Osteoblast (primary cell): ENCODE data around the gene ASCC1. TPM values are rescaled to one million over a fixed set of nuclear protein-coding genes. Genes with fewer than 3 reads are reported as not detected.
"Not testable (repeated sequence)": the region's sequence is repeated elsewhere in the genome, so short reads cannot be mapped to it uniquely, and the experiment has no call there.

Experiments used
- DNase-seq: peaks from one replicate; pipeline ENCODE4 v3.0.0; 2011; ENCODE audit warnings: low spot score, mixed read lengths; ENCODE audit not compliant: insufficient read length; ENCODE audit errors: missing footprints
- H2AFZ ChIP-seq: 2 replicates; pipeline ENCODE4 v1.6.0; 2011; ENCODE audit warnings: mild to moderate bottlenecking, low read length
- H3K27ac ChIP-seq: 2 replicates; pipeline ENCODE4 v1.5.1; 2011; ENCODE audit warnings: mild to moderate bottlenecking, low read depth, low read length, moderate library complexity
- H3K27me3 ChIP-seq: 2 replicates; pipeline ENCODE4 v1.6.0; 2012; ENCODE audit warnings: mild to moderate bottlenecking, control low read depth, inconsistent platforms, low read length, moderate library complexity; ENCODE audit not compliant: insufficient read depth
- H3K36me3 ChIP-seq: 2 replicates; pipeline ENCODE4 v1.5.1; 2011; ENCODE audit warnings: mild to moderate bottlenecking, low read length, control low read depth, moderate library complexity; ENCODE audit not compliant: insufficient read depth
- H3K4me1 ChIP-seq: 2 replicates; pipeline ENCODE4 v1.5.1; 2011; ENCODE audit warnings: mild to moderate bottlenecking, low read length, control low read depth, moderate library complexity; ENCODE audit not compliant: insufficient read depth
- H3K4me2 ChIP-seq: 2 replicates; pipeline ENCODE4 v1.6.0; 2011; ENCODE audit warnings: mild to moderate bottlenecking, low read length; ENCODE audit not compliant: insufficient read depth
- H3K4me3 ChIP-seq: fragments of 200-600 bp; sonication (generic); 3 replicates; pipeline ENCODE4 v1.5.1; 2012; ENCODE audit warnings: mild to moderate bottlenecking, low read length, inconsistent platforms; ENCODE audit not compliant: insufficient read depth
- H3K79me2 ChIP-seq: 2 replicates; pipeline ENCODE4 v1.6.0; 2012; ENCODE audit warnings: mild to moderate bottlenecking, low read length, control low read depth, inconsistent platforms; ENCODE audit not compliant: insufficient read depth
- H3K9me3 ChIP-seq: 2 replicates; pipeline ENCODE4 v1.5.1; 2011; ENCODE audit warnings: low read depth, low read length, control low read depth
- H4K20me1 ChIP-seq: 2 replicates; pipeline ENCODE4 v1.6.0; 2012; ENCODE audit warnings: mild to moderate bottlenecking, low read length, control low read depth; ENCODE audit not compliant: insufficient read depth
- total RNA-seq: library from RNA; depleted of rRNA; stranded (reverse); fragments of >200 nt; gene quantifications from 2 replicates; pipeline ENCODE4 v1.2.3, GENCODE V29; 2012
- TF ChIP-seq, protein P1 (sequence below): IDR thresholded peaks from 2 replicates; pipeline ENCODE4 v1.5.1; 2011; ENCODE audit warnings: mild to moderate bottlenecking, low read depth, low read length, moderate library complexity; ENCODE audit errors: extremely low read depth

ASCC1 gene
- total RNA-seq, 1 donor: 40.2 TPM

DNA sequence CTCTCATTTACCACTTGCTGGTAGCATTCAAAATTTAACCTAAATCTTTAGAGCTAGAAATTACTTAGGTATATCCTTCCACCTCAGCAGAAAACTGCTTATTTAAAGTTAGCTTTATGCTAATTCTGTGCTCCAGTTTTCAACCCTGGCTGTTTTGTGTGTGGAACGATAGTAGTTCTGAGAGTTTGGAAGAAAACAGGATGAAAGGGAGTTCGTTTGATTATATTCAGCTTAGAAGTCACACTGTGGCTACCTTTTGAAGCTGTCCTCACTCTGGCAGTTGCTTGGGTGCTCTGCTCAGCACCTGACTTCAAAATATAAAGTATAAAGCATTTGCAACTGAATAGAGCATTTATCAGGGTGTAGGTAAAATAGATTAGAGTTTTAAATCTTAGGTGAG is 2.6 kb upstream of the ASCC1 start:
- TF ChIP-seq, protein P1, sequence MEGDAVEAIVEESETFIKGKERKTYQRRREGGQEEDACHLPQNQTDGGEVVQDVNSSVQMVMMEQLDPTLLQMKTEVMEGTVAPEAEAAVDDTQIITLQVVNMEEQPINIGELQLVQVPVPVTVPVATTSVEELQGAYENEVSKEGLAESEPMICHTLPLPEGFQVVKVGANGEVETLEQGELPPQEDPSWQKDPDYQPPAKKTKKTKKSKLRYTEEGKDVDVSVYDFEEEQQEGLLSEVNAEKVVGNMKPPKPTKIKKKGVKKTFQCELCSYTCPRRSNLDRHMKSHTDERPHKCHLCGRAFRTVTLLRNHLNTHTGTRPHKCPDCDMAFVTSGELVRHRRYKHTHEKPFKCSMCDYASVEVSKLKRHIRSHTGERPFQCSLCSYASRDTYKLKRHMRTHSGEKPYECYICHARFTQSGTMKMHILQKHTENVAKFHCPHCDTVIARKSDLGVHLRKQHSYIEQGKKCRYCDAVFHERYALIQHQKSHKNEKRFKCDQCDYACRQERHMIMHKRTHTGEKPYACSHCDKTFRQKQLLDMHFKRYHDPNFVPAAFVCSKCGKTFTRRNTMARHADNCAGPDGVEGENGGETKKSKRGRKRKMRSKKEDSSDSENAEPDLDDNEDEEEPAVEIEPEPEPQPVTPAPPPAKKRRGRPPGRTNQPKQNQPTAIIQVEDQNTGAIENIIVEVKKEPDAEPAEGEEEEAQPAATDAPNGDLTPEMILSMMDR: no peak
- H3K9me3 ChIP-seq: no peaks in the 10 kb centered on the region
- peaks cover 34% of the 10 kb centered on the region for H3K79me2 ChIP-seq
- H3K4me3 ChIP-seq: no peak overlapping the region
- no peak overlapping the region for H3K4me2 ChIP-seq
- H3K27ac ChIP-seq: no peak overlapping the region
- H3K36me3 ChIP-seq: peaks cover 6% of the 10 kb centered on the region
- H3K27me3 ChIP-seq: no peaks in the 10 kb centered on the region
- no peaks in the 10 kb centered on the region for H4K20me1 ChIP-seq
- no peak for DNase-seq
- H2AFZ ChIP-seq: no peak overlapping the region
- H3K4me1 ChIP-seq: peaks cover 22% of the 10 kb centered on the region

DNA sequence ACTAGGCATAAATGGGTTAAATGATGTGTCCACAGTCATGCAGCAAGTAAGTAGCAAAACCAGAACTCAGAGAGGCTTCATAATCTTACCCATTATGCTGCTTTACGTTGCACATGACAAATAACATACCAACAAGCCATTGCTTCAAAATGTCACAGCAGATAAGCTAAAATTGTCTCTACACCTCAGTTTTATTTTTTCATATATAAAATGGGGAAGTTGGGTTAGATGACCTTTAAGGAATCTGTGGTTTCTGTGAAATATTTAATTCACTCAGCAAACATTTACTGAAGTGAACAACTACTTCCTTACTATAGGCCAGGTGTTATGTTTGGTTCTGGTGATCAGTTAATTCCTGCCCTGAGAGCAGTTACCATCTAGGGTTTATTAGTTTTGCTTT is 2.2 kb upstream of the ASCC1 start:
- peaks cover 32% of the 10 kb centered on the region for H3K79me2 ChIP-seq
- no peak overlapping the region for H3K4me3 ChIP-seq
- no peak overlapping the region for H2AFZ ChIP-seq
- H3K27me3 ChIP-seq: no peaks in the 10 kb centered on the region
- no peaks in the 10 kb centered on the region for H3K9me3 ChIP-seq
- no peaks in the 10 kb centered on the region for H4K20me1 ChIP-seq
- peak; percentile 54 for DNase-seq
- H3K27ac ChIP-seq: no peak overlapping the region
- peaks cover 2% of the 10 kb centered on the region for H3K36me3 ChIP-seq
- H3K4me2 ChIP-seq: no peak overlapping the region
- peaks cover 18% of the 10 kb centered on the region for H3K4me1 ChIP-seq
- TF ChIP-seq, protein P1: no peak

DNA sequence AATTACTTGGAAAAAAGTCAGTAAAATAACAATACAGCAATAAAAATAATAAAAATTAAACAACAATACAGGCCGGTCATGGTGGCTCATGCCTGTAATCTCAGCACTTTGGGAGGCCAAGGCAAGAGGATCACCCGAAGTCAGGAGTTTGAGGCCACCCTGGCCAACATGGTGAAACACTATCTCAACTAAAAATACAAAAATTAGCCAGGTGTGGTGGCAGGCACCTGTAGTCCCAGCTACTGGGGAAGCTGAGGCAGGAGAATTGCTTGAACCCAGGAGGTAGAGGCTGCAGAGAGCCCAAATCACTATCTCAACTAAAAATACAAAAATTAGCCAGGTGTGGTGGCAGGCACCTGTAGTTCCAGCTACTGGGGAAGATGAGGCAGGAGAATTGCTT is 4.2 kb downstream of the ASCC1 start:
- H3K4me2 ChIP-seq, H3K27me3 ChIP-seq, DNase-seq, H2AFZ ChIP-seq, H3K27ac ChIP-seq, H4K20me1 ChIP-seq, H3K4me3 ChIP-seq, H3K9me3 ChIP-seq: not testable (repeated sequence)
- H3K79me2 ChIP-seq: peaks cover 12% of the 10 kb centered on the region
- peaks cover 12% of the 10 kb centered on the region for H3K4me1 ChIP-seq
- peaks cover 11% of the 10 kb centered on the region for H3K36me3 ChIP-seq

DNA sequence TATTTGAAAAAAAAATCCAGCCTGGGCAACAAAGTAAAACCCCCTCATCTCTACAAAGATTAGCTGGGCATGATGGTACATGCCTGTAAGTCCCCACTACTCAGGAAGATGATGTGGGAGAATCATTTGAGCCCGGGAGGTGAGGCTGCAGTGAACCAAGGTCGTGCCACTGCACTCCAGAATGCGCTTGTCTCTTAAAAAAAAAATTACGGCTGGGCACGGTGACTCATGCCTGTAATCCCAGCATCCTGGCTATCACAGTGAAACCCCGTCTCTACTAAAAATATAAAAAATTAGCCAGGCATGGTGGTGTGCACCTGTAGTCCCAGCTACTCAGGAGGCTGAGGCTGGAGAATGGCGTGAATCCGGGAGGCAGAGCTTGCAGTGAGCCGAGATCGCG is 4.7 kb downstream of the ASCC1 start:
- H4K20me1 ChIP-seq, H3K4me3 ChIP-seq, H3K4me1 ChIP-seq, H3K27ac ChIP-seq, H3K4me2 ChIP-seq, H3K27me3 ChIP-seq, H3K9me3 ChIP-seq, H3K79me2 ChIP-seq, DNase-seq, H2AFZ ChIP-seq: not testable (repeated sequence)
- peaks cover 11% of the 10 kb centered on the region for H3K36me3 ChIP-seq

DNA sequence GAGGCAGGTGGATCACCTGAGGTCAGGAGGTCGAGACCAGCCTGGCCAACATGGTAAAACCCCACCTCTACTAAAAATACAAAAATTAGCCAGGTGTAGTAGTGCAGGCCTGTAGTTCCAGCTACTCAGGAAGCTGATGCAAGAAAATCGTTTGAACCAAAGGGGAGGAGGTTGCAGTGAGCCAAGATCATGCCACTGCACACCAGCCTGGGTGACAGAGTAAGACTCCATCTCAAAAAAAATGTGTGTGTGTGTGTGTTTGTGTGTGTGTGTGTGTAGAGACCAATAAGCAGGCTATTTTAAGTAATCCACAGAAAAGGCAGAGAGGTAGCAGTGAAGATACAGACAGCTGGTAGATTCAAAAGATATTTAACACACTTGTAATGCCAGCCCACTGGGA is 7.5 kb downstream of the ASCC1 start:
- H3K4me3 ChIP-seq, H3K79me2 ChIP-seq, H3K27ac ChIP-seq, H3K27me3 ChIP-seq, H3K9me3 ChIP-seq, H4K20me1 ChIP-seq, H3K4me2 ChIP-seq, DNase-seq, H2AFZ ChIP-seq: not testable (repeated sequence)
- H3K36me3 ChIP-seq: peaks cover 11% of the 10 kb centered on the region
- H3K4me1 ChIP-seq: peaks cover 16% of the 10 kb centered on the region
